Uterus (tissue), 2 donors: ENCODE data around the gene AEN.

Experiments
- CTCF ChIP-seq, 4 experiments: fragments of 200-600 bp in 2 of 4; fragments of 450-650 bp in 2 of 4; sonication (generic) in 2 of 4; IDR thresholded peaks; one replicate each; pipeline ENCODE4 v1.5.1; 2016 to 2019; ENCODE audit warnings: antibody characterized with exemption in 4 of 4, mild to moderate bottlenecking in 2 of 4, moderate library complexity in 1 of 4
- POLR2A ChIP-seq, 2 donors: fragments of 450-650 bp; IDR thresholded peaks; one replicate each; pipeline ENCODE4 v1.6.1; 2016; ENCODE audit warnings: antibody characterized with exemption in 2 of 2, mild to moderate bottlenecking in 1 of 2, moderate library complexity in 1 of 2

GRCh38 chr15:88654430-88655102 lies 33.4 kb downstream of the AEN start:
- TF ChIP-seq CTCF (IDR thresholded peaks at IDR 0.05) (no peak), POLR2A (IDR thresholded peaks at IDR 0.05) (no peak)
